HG03097 (cell line): ENCODE measurements around the gene CYSRT1.

Experiments used
- ATAC-seq: cut with Tn5 transposase; IDR thresholded peaks from one replicate; pipeline ENCODE4 v1.9.1; 2021; ENCODE audit not compliant: unreplicated experiment, low FRiP score

Gene CYSRT1

DNA sequence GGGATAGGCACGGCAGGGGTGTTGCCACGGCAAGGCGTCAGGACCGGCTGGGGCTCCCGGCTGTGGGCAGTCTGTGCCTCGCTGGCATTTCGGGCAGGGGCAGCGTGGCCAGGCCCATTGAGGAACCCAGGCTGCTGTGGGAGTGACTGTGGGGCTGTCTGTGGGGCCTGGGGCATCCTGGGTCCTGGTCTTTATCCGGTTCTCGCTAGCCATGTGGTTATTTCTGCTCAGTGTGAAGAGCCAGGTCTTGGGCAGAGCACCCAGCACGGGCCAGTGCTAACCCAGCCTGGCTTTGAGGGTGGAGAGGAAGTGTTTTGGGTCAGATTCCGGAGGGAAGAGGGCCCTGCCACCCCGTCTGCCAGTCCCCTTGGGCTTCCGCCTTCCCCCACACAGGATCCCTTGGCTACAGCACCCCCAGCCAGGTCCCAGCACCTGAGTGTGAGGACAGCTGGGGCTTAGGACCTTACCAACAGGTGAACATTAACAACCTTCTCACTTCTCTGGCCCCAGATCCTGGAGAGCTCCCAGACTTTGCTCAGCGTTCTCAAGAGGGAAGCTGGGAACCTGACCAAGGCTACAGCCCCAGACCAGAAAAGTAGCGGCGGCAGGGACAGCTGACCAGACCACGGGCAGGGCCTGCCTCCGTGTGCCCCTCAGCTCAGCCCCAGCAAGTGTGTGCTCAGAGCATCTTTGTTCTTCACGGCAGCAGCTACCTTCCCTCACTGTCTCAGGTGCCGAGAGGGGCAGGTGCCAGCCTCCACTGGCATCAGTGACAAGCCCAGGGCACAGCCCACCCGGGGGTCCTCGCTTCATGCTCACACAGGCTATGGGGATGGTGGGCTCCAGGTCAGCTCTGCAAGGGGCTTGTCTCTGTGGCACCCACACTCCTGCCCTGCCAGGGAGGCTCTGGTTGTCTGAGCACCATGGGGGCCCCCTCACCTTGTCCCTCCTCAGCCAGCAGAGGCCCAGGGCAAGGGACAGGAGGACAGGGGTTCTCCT lies 35.4 kb upstream of the CYSRT1 start:
- no peak for ATAC-seq

- ATAC-seq, result no peak
Measured at GRCh38 chr9:137190315-137190856, 34.6 kb upstream of the CYSRT1 start.

DNA sequence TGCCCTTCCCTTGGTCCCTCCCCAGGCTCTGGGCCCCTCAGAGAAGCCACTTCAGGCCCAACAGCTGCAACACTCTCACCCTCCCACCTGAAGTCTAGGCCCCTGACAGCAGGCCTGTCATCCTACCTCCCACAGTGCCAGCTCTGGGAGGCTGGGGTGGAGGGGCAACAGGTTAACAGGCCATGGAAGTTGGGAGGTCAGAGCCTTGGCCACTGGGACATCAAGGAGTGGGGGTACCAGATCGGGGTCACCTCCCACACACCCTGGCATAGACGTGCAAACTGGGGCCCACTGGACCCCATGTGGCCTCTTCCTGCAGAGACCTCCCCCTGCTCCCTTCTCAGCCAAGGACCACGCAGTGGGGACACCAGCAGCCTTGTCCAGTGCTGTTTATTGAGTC lies 33.7 kb upstream of the CYSRT1 start:
- ATAC-seq, result no peak

DNA sequence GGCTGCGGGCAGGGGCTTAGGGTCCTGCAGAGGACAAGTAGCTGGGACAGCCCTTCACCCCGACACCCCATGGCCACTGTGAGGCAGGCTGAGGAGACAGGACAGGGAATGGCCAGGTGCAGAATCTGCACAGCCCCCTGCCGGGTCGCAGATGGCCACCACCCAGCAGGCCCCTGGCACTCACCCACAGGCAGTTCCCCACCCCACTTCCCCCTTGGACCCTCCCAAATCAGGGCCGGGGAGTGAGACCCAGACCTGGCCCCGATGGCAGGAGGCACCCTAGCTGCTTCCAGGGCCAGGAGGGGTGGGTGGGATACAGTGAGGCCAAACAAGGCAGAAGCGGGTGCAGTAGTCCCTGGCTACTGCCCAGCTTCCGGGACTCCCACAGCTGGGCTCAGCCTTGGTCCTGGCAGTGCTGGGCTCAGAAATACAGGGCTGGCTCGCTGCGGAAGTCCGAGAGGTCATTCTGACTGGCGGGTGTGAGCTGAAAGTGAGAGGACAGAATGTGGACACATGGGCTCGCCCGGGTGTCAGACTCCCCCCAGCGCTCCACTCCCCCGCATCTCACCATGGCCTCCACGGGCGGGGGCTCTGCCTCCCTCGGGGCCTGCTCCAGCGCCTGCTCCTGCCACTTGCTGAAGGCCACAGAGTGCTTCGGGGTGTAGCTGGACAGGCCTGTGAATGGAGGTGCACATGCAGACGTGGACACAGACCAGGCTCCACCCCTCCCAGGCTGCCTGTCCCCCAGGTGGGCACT lies 33.1 kb upstream of the CYSRT1 start:
- ATAC-seq, result no peak

DNA sequence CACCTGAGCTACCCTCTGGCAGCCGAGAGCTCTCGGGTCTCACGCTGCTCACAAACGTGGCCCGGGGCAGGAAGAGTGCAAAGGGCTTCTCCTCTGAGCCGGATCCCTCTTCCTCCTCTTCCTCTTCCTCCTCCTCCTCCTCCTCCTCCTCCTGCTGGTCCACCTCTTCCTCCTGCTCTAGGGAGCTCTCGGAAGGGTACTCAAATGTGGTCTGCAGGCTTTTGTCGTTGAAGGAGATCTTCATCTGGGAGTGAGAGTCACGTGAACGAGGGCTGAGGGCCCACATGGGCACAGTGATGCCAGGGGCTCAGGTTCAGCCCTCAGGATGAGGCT lies 32.6 kb upstream of the CYSRT1 start:
- ATAC-seq, result no peak

GRCh38 chr9:137192859-137193258 lies 32.1 kb upstream of the CYSRT1 start:
- ATAC-seq, result no peak

GRCh38 chr9:137193771-137194170 lies 31.2 kb upstream of the CYSRT1 start:
- ATAC-seq, result no peak

- ATAC-seq, result no peak
Measured at GRCh38 chr9:137194388-137194787, 30.6 kb upstream of the CYSRT1 start.

- no peak for ATAC-seq
Measured at GRCh38 chr9:137194909-137195308, 30.1 kb upstream of the CYSRT1 start.

DNA sequence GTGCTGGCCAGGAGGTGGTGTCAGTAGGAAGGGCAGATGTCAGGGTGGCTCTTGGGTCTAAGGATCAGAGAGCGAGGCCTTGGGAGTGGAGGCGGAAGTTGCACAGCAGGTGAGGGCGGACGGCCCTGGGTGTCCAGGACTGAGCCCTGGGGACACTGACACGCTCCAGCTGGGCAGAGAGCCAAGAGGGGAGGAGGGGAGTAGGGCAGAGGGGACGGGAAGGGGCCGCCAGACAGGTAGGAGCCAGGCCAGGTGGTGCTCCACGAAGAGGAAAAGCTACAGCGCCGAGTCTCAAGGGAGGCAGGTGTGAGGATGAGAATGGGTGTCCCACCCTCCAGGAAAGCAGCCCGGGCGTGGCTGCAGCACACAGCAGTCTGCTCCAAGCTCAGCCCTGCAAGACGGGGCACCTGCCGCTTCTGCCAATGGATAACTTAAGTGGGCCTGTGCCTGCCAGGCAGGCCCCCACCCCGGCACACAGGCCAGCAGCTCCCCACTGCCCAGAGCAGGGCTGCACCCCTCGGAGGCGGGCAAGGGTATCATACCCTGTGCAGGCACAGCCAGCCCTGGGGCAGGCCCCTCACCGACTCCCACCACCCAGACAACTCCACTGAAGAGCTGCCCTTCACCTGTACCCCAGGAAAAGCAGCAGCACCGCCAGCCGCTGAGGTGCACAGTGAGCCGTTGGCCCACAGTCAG lies 29.3 kb upstream of the CYSRT1 start:
- ATAC-seq, result no peak

DNA sequence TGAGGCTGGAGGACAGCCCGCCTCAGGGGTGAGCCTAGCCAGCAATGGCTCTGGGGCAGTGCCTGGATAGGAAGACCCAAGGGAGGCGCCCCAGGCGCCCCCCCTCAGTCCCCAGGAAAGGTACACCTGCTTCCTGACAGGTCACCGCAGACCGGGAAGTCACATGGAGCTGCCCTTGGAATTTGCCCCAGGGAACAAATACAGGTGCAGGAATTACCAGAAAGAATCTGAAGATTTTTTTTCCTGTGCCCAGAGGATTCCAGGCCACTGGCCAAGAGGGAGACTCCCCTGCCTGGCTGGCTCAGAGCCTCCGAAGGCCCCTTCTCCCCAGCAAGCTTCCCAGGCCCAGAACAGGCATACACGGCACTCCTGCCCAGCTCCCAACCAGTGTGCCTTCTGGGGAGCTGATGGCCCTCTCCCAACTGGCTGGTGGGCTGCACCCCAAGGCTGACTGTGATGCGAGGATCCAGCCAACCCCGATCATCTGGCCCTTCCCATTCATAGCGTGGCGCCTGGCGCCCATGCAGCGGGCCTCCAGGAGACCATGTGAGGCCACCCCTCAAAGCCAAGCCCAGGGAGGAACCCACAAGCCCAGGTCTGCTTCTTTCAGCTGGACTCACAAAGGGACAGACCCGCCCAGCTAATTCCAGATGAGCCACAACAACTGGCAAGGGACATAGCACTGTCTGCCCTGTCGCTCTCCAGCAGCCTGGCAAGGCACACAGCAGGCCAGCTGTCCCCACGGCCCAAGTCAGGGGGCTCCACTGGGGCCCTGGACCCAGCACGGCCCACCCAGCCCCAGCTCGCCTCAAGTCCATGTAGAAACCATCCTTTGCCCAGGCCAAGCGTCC lies 26.7 kb upstream of the CYSRT1 start:
- ATAC-seq, result no peak

DNA sequence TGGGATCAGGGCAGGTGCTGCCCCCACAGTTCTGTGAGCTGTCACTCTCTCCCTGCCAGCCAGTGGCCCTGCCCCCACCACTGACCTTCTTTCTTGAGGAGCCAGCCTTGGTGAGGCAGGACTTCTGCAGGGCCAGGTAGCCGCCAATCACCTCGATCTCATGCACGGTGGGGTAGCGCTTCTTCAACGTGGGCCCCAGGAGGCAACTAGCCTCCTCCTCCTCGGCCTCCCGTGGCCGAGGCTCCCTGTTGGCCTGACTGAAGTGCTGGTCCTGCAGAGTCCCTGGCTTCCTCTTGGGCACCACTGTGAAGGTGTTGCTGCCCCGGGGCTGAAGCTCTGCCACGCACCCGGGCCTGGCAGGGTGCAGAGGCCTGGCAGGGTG lies 26.1 kb upstream of the CYSRT1 start:
- ATAC-seq, result no peak

- no peak for ATAC-seq
Measured at GRCh38 chr9:137199411-137200121, 25.4 kb upstream of the CYSRT1 start.

- peak; percentile 81 for ATAC-seq
Measured at GRCh38 chr9:137200311-137201204, 24.4 kb upstream of the CYSRT1 start, which contains the start of gene TPRN. Gene TPRN, minus strand, starts transcription at chr9:137200741. Its CDS starts 30 bp downstream, at chr9:137200711.

DNA sequence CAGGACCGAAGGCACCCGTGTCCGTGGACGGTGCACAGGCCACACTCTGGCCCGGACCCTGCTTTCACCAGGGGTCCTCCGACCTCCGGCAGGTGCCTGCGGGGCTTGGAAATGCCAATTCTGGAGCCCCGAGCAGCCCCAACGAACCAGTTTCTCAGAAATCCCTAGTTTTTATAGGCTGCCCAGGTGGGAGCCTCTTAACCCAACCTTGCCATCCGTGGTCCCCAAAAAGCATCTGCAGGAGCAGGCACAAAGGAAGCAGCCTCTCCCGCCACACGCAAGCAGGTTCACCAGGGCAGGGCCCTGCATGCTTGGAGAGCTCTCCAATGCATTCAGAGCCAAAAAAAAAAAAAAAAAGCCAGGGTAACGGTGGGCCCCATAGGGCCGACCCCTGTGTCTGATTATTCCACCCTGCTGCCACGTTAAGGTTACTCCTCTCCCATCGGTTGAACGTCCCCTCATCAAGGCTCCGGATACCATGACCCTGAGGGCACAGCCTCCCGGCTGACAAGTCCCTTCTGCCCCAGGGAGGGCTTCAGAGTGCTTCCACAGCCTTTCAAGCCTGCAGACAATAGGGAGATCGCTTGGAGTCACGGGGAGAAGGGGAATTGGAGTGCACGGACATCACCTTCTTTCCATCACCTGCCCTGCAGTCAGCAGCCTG lies 23.6 kb upstream of the CYSRT1 start:
- no peak for ATAC-seq

DNA sequence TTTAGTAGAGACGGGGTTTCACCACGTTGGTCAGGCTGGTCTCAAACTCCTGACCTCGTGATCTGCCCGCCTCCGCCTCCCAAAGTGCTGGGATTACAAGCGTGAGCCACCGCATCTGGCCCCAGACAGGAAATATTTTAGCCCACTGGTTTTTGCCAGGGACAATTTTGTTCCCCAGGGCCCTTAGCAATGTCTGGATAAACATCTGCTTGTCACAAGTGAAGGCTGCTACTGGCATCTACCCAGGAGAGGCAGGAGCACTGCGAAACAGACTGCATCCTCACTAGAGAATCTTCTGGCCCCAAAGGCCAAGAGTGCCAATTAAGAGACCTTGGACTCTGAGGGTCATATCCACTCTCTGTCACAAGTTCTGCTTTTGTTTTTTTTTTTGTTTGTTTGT lies 22.0 kb upstream of the CYSRT1 start:
- ATAC-seq, result no peak

DNA sequence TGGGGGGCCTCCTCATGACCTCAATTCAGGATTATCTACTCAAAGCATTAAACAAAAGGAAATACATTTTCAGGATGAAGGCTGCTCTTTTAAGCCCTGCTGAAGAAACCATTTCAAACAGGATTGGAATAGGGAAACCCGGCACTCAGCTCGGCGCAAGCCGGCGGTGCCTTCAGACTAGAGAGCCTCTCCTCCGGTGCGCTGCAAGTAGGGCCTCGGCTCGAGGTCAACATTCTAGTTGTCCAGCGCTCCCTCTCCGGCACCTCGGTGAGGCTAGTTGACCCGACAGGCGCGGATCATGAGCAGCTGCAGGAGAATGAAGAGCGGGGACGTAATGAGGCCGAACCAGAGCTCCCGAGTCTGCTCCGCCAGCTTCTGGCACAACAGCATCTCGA lies 20.2 kb upstream of the CYSRT1 start:
- ATAC-seq, result no peak
